Activated CD8-positive, alpha-beta memory T cell treated with anti-CD3 and anti-CD28 coated beads, Interleukin-2, amount 50 U/mL, for 1 hour (primary cell): ENCODE data around the gene ASCC3.

Experiments used
- DNase-seq: peaks from one replicate; pipeline ENCODE4 v3.0.0-alpha.2; 2020; ENCODE audit errors: extremely low read depth

The ASCC3 gene

GRCh38 chr6:100599088-100599770 lies 281.9 kb downstream of the ASCC3 start:
- DNase-seq = no peak

GRCh38 chr6:100595456-100595855 lies 285.7 kb downstream of the ASCC3 start:
- DNase-seq = no peak

- no peak for DNase-seq
Observed at GRCh38 chr6:100593522-100593921, 287.6 kb downstream of the ASCC3 start.

- no peak for DNase-seq
Observed at GRCh38 chr6:100592929-100593328, 288.2 kb downstream of the ASCC3 start.

- DNase-seq = no peak
Observed at GRCh38 chr6:100577425-100577824, 303.7 kb downstream of the ASCC3 start.

GRCh38 chr6:100575921-100576320 lies 305.2 kb downstream of the ASCC3 start:
- no peak for DNase-seq

- DNase-seq = no peak
Observed at GRCh38 chr6:100574836-100575235, 306.3 kb downstream of the ASCC3 start.

- no peak for DNase-seq
Observed at GRCh38 chr6:100573166-100573565, 308.0 kb downstream of the ASCC3 start.

- DNase-seq = no peak
Observed at GRCh38 chr6:100568255-100568654, 312.9 kb downstream of the ASCC3 start.

- DNase-seq = no peak
Observed at GRCh38 chr6:100566563-100566962, 314.6 kb downstream of the ASCC3 start.

GRCh38 chr6:100565439-100566104 lies 315.6 kb downstream of the ASCC3 start:
- DNase-seq = no peak

GRCh38 chr6:100559859-100560258 lies 321.3 kb downstream of the ASCC3 start:
- no peak for DNase-seq

GRCh38 chr6:100554228-100554627 lies 326.9 kb downstream of the ASCC3 start:
- no peak for DNase-seq

GRCh38 chr6:100553243-100553642 lies 327.9 kb downstream of the ASCC3 start:
- DNase-seq = no peak

- DNase-seq = no peak
Observed at GRCh38 chr6:100549406-100550167, 331.5 kb downstream of the ASCC3 start.

- no peak for DNase-seq
Observed at GRCh38 chr6:100538086-100538485, 343.0 kb downstream of the ASCC3 start.

- no peak for DNase-seq
Observed at GRCh38 chr6:100518588-100518987, 362.5 kb downstream of the ASCC3 start.

GRCh38 chr6:100517633-100518032 lies 363.5 kb downstream of the ASCC3 start:
- no peak for DNase-seq

- no peak for DNase-seq
Observed at GRCh38 chr6:100517106-100517505, 364.0 kb downstream of the ASCC3 start.

- DNase-seq = no peak
Observed at GRCh38 chr6:100514660-100515059, 366.5 kb downstream of the ASCC3 start.

GRCh38 chr6:100512203-100512862 lies 368.8 kb downstream of the ASCC3 start:
- no peak for DNase-seq

GRCh38 chr6:100509101-100509500 lies 372.0 kb downstream of the ASCC3 start:
- DNase-seq = no peak
